Camera-type eye (tissue), 1 donor: ENCODE measurements around the gene NCAPD2. TPM values are rescaled to one million over a fixed set of nuclear protein-coding genes. Genes with fewer than 3 reads are reported as not detected.

Source experiments
- total RNA-seq: library from RNA; depleted of rRNA; stranded (reverse); fragments of >200 nt; gene quantifications from one replicate; pipeline ENCODE4 v1.2.3, GENCODE V29; 2014

NCAPD2 gene
- total RNA-seq: 43.5 TPM

GRCh38 chr12:6493497-6494257 is at the start of gene NCAPD2:
Gene NCAPD2 (plus strand): TSS chr12:6494102. CDS start chr12:6495099, 997 bp downstream.

GRCh38 chr12:6444704-6445688 is 48.9 kb upstream of the NCAPD2 start, which contains the start of gene CD27:
Gene CD27 (plus strand): TSS chr12:6444955. CDS start chr12:6445096, 141 bp downstream.

GRCh38 chr12:6451348-6452244 is 42.3 kb upstream of the NCAPD2 start, which contains the start of gene TAPBPL:
Gene TAPBPL (plus strand): TSS chr12:6452042. CDS start chr12:6452249, 207 bp downstream.

GRCh38 chr12:6470375-6471163 is 23.3 kb upstream of the NCAPD2 start, which contains the start of gene VAMP1:
Gene VAMP1 (minus strand): TSS chr12:6470677. CDS start chr12:6470531, 146 bp downstream.

GRCh38 chr12:6492838-6493496 is 935 bp upstream of the NCAPD2 start, which contains the start of gene MRPL51:
Gene MRPL51 (minus strand): TSS chr12:6493262. CDS start chr12:6493136, 126 bp downstream.

GRCh38 chr12:6533923-6534694 is 40.2 kb downstream of the NCAPD2 start, which contains the start of gene GAPDH:
Gene GAPDH (plus strand): TSS chr12:6534517. CDS start chr12:6534833, 316 bp downstream.

Other genes starting within 250 kb of the NCAPD2 start
- gene PLEKHG6, start 183.4 kb upstream of the NCAPD2 start, total RNA-seq: 2.0 TPM
- gene TNFRSF1A, start 152.0 kb upstream of the NCAPD2 start, total RNA-seq: 68.6 TPM
- gene SCNN1A, start 118.5 kb upstream of the NCAPD2 start, total RNA-seq: 4.9 TPM
- gene LTBR, start 109.9 kb upstream of the NCAPD2 start, total RNA-seq: 21.1 TPM
- not detected for gene CD27, start 49.1 kb upstream of the NCAPD2 start, total RNA-seq
- gene TAPBPL, start 42.1 kb upstream of the NCAPD2 start, total RNA-seq: 15.7 TPM
- gene VAMP1, start 23.4 kb upstream of the NCAPD2 start, total RNA-seq: 11.9 TPM
- 35.3 TPM for gene MRPL51, start 840 bp upstream of the NCAPD2 start, total RNA-seq
- 2,517 TPM for gene GAPDH, start 40.4 kb downstream of the NCAPD2 start, total RNA-seq
- gene IFFO1, start 61.9 kb downstream of the NCAPD2 start, total RNA-seq: 17.6 TPM
- gene NOP2, start 74.2 kb downstream of the NCAPD2 start, total RNA-seq: 20.6 TPM
- gene CHD4, start 113.3 kb downstream of the NCAPD2 start, total RNA-seq: 275 TPM
- gene LPAR5, start 141.9 kb downstream of the NCAPD2 start, total RNA-seq: 0.88 TPM
- 0.49 TPM for gene ACRBP, start 153.3 kb downstream of the NCAPD2 start, total RNA-seq
- 121 TPM for gene ING4, start 169.0 kb downstream of the NCAPD2 start, total RNA-seq
- gene ZNF384, start 195.3 kb downstream of the NCAPD2 start, total RNA-seq: 40.8 TPM
- 2.2 TPM for gene PIANP, start 206.7 kb downstream of the NCAPD2 start, total RNA-seq
- gene COPS7A, start 229.9 kb downstream of the NCAPD2 start, total RNA-seq: 47.9 TPM